Mesodermal cell (in vitro differentiated cells): ENCODE results near the gene KCP.
A peak's percentile ranks its signal among the peaks of the same experiment; 100 is the strongest.
"Not testable (repeated sequence)": the region's sequence is repeated elsewhere in the genome, so short reads cannot be mapped to it uniquely, and the experiment has no call there.

ENCODE experiments used
- H3K27ac ChIP-seq: 2 replicates; pipeline ENCODE4 v1.7.0; 2013; ENCODE audit warnings: mild to moderate bottlenecking, low read depth, low read length, moderate library complexity; ENCODE audit not compliant: severe bottlenecking
- H3K36me3 ChIP-seq: 2 replicates; pipeline ENCODE4 v1.7.1; 2013; ENCODE audit warnings: mild to moderate bottlenecking, low read length, moderate library complexity; ENCODE audit not compliant: control insufficient read depth, insufficient read depth
- H3K4me1 ChIP-seq: one replicate; pipeline ENCODE4 v1.7.1; 2013; ENCODE audit warnings: mild to moderate bottlenecking, low read length; ENCODE audit not compliant: insufficient read depth, control insufficient read depth, poor library complexity, severe bottlenecking
- H3K4me3 ChIP-seq: 2 replicates; pipeline ENCODE4 v1.7.0; 2013; ENCODE audit warnings: low read length, control low read depth, mild to moderate bottlenecking; ENCODE audit not compliant: insufficient read depth, poor library complexity, severe bottlenecking; ENCODE audit errors: extremely low read depth
- H3K9me3 ChIP-seq: 2 replicates; pipeline ENCODE4 v1.7.1; 2013; ENCODE audit warnings: mild to moderate bottlenecking, low read length, moderate library complexity; ENCODE audit not compliant: control insufficient read depth
- WGBS, 2 experiments: methylation state at CpG; one replicate each; pipeline ENCODE4 v1.1.5; 2013; ENCODE audit warnings: missing lambda C conversion rate in 2 of 2; ENCODE audit not compliant: insufficient coverage in 2 of 2; 5-methylcytosine and 5-hydroxymethylcytosine counted together

The KCP gene

GRCh38 chr7:128912709-128913495, 2.4 kb upstream of the KCP start:
- WGBS, 2 experiments, result 100% methylated on average over 3 of the region's 20 CpGs; no CpG with 5 or more reads in 1 of the 2 experiments
- H3K9me3 ChIP-seq, H3K36me3 ChIP-seq, H3K27ac ChIP-seq, H3K4me3 ChIP-seq: not testable (repeated sequence)
- H3K4me1 ChIP-seq, result peaks cover 23% of the 10 kb centered on the region

DNA sequence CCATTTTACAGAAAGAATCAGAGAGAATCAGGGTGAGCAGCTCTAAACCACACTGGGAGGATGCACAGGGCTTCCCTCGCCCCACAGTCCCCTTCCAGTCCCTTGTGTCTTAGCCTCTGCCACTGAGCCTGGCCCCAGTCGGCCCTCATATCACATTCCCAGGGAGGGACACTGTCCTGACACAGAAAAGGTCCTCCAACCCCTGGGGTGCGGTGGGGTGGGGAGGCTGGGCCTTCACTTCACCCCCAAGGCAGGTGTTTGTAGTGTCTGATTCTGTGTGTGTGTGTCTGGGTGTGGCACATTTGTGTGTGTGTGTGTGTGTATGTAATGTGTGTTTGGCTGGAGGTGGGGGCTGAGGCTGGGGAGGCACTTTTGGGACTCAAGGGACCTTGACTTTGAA, 1.8 kb upstream of the KCP start:
- H3K4me3 ChIP-seq, result peak overlapping the region; percentile 16
- peaks cover 8% of the 10 kb centered on the region for H3K36me3 ChIP-seq
- H3K9me3 ChIP-seq, result no peaks in the 10 kb centered on the region
- H3K27ac ChIP-seq, result peak overlapping the region; percentile 85
- peaks cover 23% of the 10 kb centered on the region for H3K4me1 ChIP-seq
- 85 to 100% methylated on average over 1 to 2 of the region's 3 CpGs for WGBS, 2 experiments

DNA sequence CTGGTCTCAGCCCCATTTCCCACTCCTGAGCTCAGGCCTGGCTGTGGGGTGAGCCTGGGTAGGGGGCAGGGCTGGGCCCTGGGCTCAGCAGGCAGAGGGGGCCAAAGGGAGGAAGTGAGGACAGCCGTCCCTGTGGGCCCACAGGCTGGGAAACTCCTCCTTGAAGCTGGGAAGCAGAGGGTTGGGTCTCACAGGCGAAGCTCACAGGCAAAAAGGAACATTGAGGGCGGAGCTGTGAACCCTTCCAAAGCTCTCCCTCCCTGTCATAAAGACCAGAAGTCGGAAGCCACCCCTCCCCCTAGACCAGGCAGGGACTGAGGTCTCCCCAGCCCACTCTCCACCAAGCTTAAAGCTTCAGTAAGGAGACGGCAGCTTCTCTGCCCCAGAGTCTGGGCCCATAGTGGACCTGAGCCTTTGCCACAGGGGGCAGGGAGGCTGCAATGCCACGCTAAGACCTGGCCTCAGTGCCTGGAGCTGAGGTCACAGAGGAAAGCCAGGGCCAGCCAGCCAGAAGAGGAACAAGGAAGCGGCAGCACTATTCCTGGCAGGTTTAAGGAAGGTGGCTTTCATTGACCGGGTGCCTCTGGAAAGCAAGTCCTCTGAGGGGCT, 1.0 kb upstream of the KCP start:
- H3K9me3 ChIP-seq, result no peaks in the 10 kb centered on the region
- peak overlapping the region; percentile 16 for H3K4me3 ChIP-seq
- WGBS, 2 experiments, result 24 to 25% methylated on average over 6 to 7 of the region's 8 CpGs
- H3K36me3 ChIP-seq, result peaks cover 16% of the 10 kb centered on the region
- peaks cover 23% of the 10 kb centered on the region for H3K4me1 ChIP-seq
- peak overlapping the region; percentile 85 for H3K27ac ChIP-seq

DNA sequence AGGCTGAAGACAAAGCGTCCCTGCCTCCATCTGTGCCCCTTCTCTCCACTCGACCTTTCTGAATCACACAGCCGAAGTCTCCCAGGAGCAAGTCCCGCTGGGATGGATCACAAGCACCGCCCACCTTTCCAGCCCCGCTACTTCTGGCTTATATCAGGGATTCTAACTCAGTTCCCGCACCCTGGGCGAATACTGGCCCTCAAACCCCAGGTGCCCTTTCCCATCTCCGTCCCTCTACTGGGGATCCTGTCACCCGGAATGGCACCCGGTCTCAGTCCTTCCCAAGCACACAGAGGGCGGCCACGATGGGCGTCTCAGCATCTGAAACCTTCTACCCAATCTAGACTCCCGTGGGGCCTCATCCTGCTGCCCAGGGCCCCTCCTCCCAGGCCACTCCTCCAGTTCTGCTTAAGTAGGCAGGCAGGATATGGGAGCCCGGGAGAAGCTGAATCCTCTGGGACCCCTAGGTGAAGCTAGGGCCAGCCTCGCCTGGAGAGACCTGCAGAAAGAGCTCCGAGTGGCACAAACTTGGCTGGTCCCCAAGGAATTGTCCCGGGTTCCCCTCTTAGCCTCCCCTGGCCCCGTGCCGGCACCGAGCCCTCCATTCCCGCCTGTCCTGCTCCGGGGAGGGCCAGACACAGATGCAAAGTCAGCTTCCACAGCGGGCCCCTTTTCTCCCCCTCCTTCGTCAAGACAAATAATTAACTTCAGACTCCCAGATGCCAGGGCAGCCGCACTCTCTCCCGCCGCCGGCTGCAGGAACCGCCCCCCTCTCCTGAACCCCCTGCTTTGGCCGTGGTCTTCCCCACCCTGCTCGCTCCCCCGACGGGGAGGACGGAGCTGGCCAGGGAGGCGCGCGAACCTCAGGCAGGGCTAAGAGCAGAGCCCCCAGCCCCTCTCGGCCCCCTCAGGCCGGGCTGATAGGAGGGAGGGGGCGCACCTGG, 612 bp downstream of the KCP start:
- WGBS, 2 experiments, result 1 to 2% methylated on average over 21 to 33 of the region's 42 CpGs
- Histone ChIP-seq H3K36me3 (peaks cover 24% of the 10 kb centered on the region), H3K9me3 (no peaks in the 10 kb centered on the region), H3K4me3 (peak overlapping the region; percentile 56), H3K4me1 (peaks cover 23% of the 10 kb centered on the region), H3K27ac (peak overlapping the region; percentile 85)

GRCh38 chr7:128908750-128909624, 1.5 kb downstream of the KCP start:
- H3K36me3 ChIP-seq, result peaks cover 26% of the 10 kb centered on the region
- peak overlapping the region; percentile 56 for H3K4me3 ChIP-seq
- H3K9me3 ChIP-seq, result no peaks in the 10 kb centered on the region
- no peak overlapping the region for H3K27ac ChIP-seq
- H3K4me1 ChIP-seq, result peaks cover 23% of the 10 kb centered on the region
- WGBS, 2 experiments, result 50 to 76% methylated on average over 1 to 5 of the region's 6 CpGs

DNA sequence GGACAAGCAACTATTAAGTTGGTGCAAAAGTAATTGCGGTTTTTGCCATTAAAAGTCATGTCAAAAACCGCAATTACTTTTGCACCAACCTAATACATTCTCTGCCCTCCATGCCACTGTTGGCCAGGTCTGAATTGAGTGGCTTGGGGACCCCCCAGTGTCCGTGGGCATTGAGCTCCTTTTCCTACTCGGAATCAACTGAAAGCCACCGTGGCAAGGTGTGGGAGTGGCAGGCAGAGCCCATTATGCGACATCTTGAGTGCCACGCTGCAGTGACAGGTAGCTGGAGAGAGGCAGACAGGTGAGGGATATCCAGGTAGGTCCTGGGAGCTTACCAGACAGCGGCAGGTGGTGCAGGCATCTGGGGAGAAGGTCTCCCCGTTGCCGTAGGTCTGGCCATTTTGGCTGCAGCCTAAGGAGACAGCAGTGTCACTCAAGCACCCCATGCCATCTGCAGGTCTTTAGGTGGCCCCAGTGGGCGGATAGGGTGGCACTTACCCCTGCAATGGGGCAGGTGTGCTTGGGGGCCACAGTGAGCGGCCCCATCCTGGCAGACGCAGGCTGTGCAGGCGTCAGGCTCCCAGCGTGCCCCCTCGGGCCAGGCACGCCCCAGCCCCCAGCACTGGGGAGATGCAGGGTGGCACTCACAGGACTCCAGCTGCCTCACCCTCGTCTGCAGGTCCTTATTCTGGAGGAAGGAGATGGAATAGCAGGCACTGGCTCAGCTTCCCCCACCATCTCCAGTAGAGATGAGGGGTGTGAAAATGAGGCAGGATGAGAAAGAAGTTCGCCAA, 3.5 kb downstream of the KCP start:
- Histone ChIP-seq H3K9me3 (no peaks in the 10 kb centered on the region), H3K4me1 (peaks cover 19% of the 10 kb centered on the region), H3K27ac (no peak overlapping the region), H3K36me3 (peaks cover 43% of the 10 kb centered on the region), H3K4me3 (no peak overlapping the region)
- 96 to 97% methylated on average over 14 to 17 of the region's 19 CpGs for WGBS, 2 experiments

DNA sequence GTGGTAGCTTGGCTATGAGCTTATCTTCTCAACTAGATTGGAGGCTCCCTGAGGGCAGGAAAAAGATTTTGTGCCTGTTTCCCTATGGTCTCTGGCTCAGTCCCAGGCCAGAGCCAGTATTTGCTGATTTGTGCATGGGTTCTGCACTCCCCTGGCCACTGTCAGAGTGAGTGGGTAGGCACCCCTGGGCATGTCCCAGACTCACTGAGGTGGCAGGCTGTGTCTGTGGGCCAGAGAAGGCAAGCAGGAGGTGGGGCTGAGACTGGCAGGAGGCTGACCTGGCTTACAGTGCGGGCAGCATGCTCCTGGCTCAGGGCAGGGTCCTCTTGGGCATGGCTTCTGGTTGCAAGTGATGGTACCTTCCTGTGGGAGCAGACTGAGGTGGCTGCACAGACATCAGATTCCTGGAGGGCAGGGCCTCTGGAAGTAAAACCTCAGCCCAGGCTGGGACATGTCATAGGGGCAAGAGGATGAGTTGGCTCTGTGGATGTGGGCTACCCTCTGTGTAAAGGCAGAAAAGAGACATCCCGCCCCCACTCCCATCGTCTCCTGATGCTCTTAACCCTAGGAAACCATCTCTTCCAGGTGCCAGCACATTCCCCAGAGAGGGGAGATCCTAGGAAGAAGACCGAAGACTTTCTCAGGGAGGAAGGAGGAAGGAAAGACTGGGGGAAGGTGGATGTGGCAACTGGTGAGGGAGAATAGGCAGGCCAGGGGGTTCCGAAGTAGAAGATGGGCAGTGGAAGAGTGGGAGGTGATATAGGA, 4.3 kb downstream of the KCP start:
- no peak overlapping the region for H3K27ac ChIP-seq
- peaks cover 13% of the 10 kb centered on the region for H3K4me1 ChIP-seq
- H3K9me3 ChIP-seq, result no peaks in the 10 kb centered on the region
- 86 to 100% methylated on average over 1 to 3 of the region's 5 CpGs for WGBS, 2 experiments
- no peak overlapping the region for H3K4me3 ChIP-seq
- peaks cover 49% of the 10 kb centered on the region for H3K36me3 ChIP-seq

- WGBS, 2 experiments, result 61 to 70% methylated on average over 4 of the region's 8 CpGs
- H3K27ac ChIP-seq, result no peak overlapping the region
- peaks cover 7% of the 10 kb centered on the region for H3K9me3 ChIP-seq
- H3K4me1 ChIP-seq, result peaks cover 10% of the 10 kb centered on the region
- peaks cover 64% of the 10 kb centered on the region for H3K36me3 ChIP-seq
- no peak overlapping the region for H3K4me3 ChIP-seq
Observed at GRCh38 chr7:128904381-128905197, 5.9 kb downstream of the KCP start.
